HG03175 (cell line): ENCODE data around the gene PLEKHJ1.
"Not testable (repeated sequence)": the region's sequence is repeated elsewhere in the genome, so short reads cannot be mapped to it uniquely, and the experiment has no call there.

Source experiments
- ATAC-seq: cut with Tn5 transposase; IDR thresholded peaks from one replicate; pipeline ENCODE4 v1.9.1; 2021; ENCODE audit warnings: mild to moderate bottlenecking, moderate library complexity; ENCODE audit not compliant: unreplicated experiment

The PLEKHJ1 gene

GRCh38 chr19:2201473-2202148, 34.5 kb downstream of the PLEKHJ1 start:
- ATAC-seq, result no peak

- ATAC-seq, result not testable (repeated sequence)
These were observed 35.4 kb downstream of the PLEKHJ1 start for GRCh38 chr19:2200624-2201294.

- ATAC-seq, result no peak
These were observed 36.1 kb downstream of the PLEKHJ1 start for GRCh38 chr19:2199861-2200623.

- no peak for ATAC-seq
These were observed 36.9 kb downstream of the PLEKHJ1 start for GRCh38 chr19:2199215-2199614.

- ATAC-seq, result no peak
These were observed 37.8 kb downstream of the PLEKHJ1 start for GRCh38 chr19:2198317-2198716.

GRCh38 chr19:2197270-2197669, 38.9 kb downstream of the PLEKHJ1 start:
- ATAC-seq, result no peak

GRCh38 chr19:2195914-2196313, 40.2 kb downstream of the PLEKHJ1 start:
- no peak for ATAC-seq

GRCh38 chr19:2195361-2195760, 40.8 kb downstream of the PLEKHJ1 start:
- no peak for ATAC-seq

- no peak for ATAC-seq
These were observed 41.5 kb downstream of the PLEKHJ1 start for GRCh38 chr19:2194513-2195078.

- no peak for ATAC-seq
These were observed 42.3 kb downstream of the PLEKHJ1 start for GRCh38 chr19:2193807-2194206.

GRCh38 chr19:2192862-2193261, 43.3 kb downstream of the PLEKHJ1 start:
- ATAC-seq, result no peak

- ATAC-seq, result no peak
These were observed 44.4 kb downstream of the PLEKHJ1 start for GRCh38 chr19:2191456-2192310.

- ATAC-seq, result no peak
These were observed 45.2 kb downstream of the PLEKHJ1 start for GRCh38 chr19:2190848-2191455.

- no peak for ATAC-seq
These were observed 46.2 kb downstream of the PLEKHJ1 start for GRCh38 chr19:2189880-2190279.

- ATAC-seq, result no peak
These were observed 47.3 kb downstream of the PLEKHJ1 start for GRCh38 chr19:2188708-2189385.

- ATAC-seq, result no peak
These were observed 49.0 kb downstream of the PLEKHJ1 start for GRCh38 chr19:2187159-2187558.

GRCh38 chr19:2186071-2186846, 49.9 kb downstream of the PLEKHJ1 start:
- no peak for ATAC-seq

- no peak for ATAC-seq
These were observed 50.4 kb downstream of the PLEKHJ1 start for GRCh38 chr19:2185734-2186070.

GRCh38 chr19:2184422-2184975, 51.6 kb downstream of the PLEKHJ1 start:
- no peak for ATAC-seq
